T-helper 2 cell treated with Interferon-gamma antibody and Interleukin-4, amounts not matched to agents 100 ng/mL and 5 ng/mL, for 36 hours (primary cell): ENCODE data around the gene AGAP1. TPM values are rescaled to one million over a fixed set of nuclear protein-coding genes. Genes with fewer than 3 reads are reported as not detected.

Experiments
- intact Hi-C: fragments of 100-400 bp; cut with micrococcal nuclease; formaldehyde crosslinking; loops from one replicate; pipeline ENCODE4 v1.15.1; 2023
- total RNA-seq: library from RNA; stranded (reverse); gene quantifications from 2 replicates; pipeline ENCODE4 v1.2.3, GENCODE V29; 2022

The AGAP1 gene
- total RNA-seq, 1 donor from 2014 or later = 1.4 TPM

- intact Hi-C loops = no loop called here
Measured at GRCh38 chr2:235901243-235901642, 407.4 kb downstream of the AGAP1 start.

DNA sequence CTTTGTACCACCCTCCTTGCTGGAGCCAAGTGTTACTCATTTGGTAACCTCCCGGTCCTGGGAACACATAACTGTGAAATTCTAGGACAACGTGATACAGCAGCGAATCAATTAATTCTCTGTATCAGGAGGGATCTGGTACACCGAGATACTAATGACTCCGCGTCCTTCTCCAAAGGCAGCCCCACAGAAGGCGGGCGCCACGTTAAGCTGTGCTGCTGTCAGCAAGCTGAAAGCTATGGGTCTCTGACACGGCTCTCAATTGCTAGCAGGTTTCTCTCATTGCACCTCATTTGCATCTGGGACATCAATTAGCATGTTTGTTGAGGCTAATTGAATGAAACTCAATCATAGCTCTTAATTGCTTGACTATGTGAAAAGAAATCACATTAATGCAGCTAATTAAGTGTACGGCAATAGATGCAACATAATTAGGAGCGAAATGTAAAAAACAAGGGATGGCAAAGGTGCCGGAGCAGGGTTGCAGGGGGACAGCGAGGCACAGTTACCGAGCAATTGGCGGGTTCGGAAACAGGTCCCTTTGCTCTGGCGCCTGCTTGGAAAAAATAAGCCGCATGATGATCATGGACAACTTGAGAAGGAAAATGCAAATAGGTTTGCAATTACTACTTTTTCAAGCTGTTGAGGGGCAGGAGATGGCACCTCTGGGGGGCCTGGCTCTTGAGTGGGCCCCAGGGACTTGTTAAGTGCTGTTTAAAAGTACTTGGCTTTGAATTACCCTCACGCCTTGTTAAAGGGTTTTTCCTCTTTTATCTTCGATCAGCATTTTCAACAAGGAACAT lies 410.1 kb downstream of the AGAP1 start:
- intact Hi-C loops = no loop called here

- intact Hi-C loops = no loop called here
Measured at GRCh38 chr2:235904585-235904931, 410.7 kb downstream of the AGAP1 start.

GRCh38 chr2:235908826-235909225 lies 415.0 kb downstream of the AGAP1 start:
- intact Hi-C loops = no loop called here

DNA sequence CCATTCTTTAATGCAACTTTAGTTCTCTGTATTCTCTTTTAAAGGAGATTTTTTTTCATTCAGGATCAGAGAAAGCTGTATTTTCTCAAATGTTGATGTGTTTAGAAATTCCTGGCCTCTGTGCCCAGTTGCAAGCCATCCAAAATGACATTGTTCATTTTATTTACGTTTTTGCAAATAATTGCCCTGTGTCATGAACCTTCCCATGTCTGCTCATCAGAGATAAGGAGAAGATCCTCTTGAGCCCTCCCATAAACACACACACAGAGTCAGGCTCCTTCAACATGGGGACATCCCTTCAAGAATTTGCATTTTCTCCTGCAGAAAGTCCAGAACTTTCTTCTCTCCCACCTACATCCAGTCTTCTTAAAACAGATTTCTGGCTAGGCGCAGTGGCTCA lies 415.5 kb downstream of the AGAP1 start:
- intact Hi-C loops = no loop called here

DNA sequence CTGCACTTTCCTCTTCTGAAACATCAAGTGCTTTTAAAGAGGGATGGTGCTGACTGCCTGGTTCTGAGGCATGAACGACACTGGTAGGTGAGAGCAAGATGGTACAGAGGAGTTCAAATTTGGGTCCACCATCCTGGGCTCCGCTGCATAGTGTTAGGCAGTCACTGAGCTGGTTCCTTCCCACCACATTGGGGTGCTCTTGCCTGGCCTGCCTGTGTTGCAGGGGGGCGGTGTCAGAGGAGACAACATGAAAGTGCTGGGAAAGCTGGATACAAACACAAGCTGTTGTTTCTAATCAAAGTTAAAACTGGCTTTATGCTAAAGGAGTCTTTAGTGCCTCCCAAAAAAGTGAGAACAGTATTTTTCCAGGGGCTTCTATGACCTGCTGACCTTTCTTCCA lies 416.2 kb downstream of the AGAP1 start:
- intact Hi-C loops = no loop called here

DNA sequence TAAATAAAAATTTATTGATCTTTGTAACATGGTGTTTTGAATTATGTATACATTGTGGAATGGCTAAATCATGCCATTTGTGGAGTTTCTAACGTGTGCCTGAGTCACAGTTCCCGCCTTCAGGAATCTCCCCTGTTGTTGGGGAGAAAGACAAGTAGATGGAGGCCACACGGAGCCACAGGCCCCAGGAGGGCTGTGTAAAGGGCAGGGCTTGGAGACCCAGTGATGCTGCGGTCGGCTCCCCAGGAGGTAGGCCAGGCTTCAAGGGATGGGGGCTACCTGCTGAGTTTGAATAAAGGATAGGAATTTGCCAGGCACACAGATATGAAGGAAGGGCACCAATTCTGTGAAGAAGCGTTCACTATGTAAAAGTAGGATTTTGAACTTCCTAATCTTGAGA lies 417.3 kb downstream of the AGAP1 start:
- intact Hi-C loops = no loop called here

- intact Hi-C loops = no loop called here
Measured at GRCh38 chr2:235911633-235912233, 417.9 kb downstream of the AGAP1 start.

DNA sequence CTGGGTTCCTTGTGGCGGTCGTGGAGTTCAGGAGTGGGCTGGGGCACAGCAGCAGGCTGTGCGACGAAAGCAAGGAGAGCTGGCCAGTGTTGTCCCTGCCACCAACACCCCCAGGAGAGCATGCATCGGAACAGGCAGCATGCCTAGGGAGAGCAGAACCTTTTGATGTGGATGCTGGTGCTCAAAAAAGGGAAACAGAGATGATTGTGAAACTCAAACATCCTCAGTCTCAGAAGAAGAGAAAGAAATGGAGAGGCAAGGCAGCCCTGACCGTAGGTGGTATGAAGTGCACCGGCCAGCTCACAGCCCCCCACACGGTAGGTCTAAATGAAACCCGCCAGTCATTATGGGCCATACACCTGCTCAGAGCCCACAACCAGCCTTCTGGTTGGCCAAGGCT lies 420.9 kb downstream of the AGAP1 start:
- intact Hi-C loops = no loop called here

DNA sequence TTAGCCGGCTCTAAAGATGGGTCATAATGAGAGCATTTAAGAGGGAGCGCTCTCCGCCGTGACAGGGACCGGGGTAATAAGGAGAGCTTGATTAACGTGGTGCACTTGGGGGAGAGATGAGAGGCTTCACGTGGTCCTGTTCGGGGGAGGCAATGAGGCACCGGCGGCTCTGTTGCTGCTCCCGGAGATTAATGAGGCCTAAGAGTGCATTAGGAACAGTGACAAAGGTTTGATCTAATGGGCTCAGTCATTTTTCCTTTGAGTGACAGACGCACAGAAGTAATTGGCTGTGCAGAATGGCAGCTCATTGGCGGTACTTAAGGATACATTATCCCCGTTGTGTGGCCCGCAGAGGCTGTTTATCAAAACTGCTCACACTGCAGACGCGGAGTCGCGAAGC lies 423.7 kb downstream of the AGAP1 start:
- intact Hi-C loops = no loop called here

GRCh38 chr2:235918876-235919275 lies 425.0 kb downstream of the AGAP1 start:
- intact Hi-C loops = no loop called here

DNA sequence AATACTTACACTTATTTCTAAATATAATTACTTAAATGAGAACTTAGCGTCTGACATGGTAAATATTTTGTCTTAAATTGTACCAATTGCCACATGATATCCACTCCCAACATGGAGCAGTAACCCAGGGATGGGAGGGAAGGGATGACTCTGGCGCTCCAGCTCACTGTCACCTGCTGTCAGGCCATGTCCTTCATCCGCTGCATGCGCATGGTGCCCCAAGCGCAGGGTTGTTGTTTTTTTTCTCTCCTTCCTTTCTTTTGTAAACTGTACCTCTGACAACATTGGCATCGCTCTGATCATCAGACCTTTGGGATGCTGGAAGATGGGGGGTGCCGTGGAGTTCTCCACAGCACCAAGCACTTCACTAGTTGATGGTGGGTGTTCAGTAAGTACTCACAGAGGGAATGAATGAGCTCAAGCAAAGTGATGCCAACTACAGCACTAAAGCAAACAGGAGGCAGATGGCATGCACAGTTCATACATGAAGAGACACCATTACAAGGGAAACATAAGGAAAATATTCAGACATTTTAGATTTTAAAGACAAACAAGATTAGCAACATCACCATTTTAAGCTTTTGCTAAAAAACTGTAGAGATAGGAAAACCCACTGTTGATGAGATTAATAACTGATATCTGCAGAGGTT lies 426.5 kb downstream of the AGAP1 start:
- intact Hi-C loops = no loop called here

- intact Hi-C loops = no loop called here
Measured at GRCh38 chr2:235921508-235922191, 427.8 kb downstream of the AGAP1 start.

- intact Hi-C loops = no loop called here
Measured at GRCh38 chr2:235922839-235923238, 429.0 kb downstream of the AGAP1 start.

GRCh38 chr2:235923859-235924674 lies 430.2 kb downstream of the AGAP1 start:
- intact Hi-C loops = no loop called here

DNA sequence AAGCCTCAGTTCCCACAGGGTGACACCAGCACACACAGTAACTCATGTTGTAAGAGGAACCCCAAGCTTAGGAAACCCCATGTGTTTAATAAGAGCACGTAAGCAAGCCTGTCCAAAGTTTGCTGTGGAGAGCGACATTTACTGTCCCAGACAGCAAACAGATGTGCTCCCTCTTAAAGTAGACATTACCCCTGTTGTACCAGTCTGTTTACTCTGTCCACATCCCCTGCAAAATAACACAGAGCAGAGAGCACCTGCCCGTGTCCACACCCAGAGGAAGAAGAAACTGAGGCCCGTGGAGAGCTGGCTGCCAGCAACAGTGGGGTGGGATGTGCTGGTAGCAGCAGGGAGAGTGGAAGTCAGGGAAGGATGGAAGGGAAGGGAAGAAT lies 430.8 kb downstream of the AGAP1 start:
- intact Hi-C loops = no loop called here

GRCh38 chr2:235925250-235925919 lies 431.5 kb downstream of the AGAP1 start:
- intact Hi-C loops = no loop called here

DNA sequence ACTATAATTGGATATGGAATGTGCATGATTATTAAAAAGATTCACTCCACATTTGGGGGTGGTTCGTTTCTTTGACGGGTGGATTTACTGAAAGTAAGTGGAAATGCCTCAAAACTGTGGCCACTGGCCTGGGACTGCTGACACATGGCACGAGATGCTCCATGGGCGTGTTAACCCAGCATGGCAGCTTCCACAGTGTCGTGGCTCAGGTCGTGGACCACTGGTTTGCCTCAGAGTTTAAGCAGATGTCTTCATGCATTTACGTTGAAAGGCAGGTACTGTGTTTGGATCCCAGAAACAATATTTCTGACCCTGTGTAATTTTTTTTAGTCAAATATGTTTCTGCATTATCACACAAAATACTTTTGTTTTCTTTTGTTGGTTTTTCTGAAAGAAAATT lies 432.4 kb downstream of the AGAP1 start:
- intact Hi-C loops = no loop called here

DNA sequence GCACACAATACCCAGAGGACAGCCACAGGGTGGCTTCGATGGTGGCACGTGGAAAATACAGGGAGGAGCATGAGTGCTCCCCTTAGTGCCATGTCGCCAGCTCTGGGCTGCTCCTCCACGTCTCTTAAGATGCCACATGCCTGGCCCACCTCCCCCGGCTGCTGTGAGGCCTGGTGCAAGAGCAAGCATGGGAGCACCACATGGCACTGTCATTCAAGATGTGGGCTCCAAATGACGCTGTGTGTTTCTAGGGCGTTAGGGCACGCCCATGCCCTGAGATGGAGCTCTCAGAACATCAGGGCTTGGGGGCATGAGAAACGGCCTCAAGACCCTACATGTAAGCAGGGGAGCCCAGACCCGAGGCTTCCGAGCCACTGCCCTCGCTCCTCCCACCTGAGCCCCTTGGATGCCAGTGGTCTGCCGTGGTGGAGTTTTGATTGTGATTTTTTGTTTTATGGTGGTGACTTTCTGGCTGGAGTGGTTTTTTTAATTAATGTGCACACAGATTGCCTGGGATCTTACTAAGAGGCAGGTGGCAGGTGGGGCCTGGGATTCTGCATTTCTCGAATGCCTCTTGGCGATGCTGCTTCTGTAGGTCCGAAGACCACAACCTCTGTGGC lies 435.0 kb downstream of the AGAP1 start:
- intact Hi-C loops = no loop called here

DNA sequence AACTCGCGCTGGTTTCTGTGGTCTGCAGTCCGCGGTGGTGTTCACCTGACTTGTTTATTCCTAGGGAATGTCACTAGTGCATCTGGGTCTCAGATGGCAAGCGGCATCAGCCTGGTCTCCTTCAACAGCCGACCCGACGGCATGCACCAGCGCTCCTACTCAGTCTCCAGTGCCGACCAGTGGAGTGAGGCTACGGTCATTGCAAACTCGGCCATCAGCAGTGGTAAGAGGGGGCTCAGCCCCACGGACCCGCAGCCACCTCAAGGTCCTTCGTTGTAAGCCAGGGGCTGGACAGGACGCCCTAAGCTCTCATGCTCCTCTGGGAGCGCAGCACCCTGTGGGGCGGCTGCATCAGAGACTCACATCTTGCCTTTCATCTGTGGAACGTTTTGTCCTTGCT lies 436.9 kb downstream of the AGAP1 start:
- intact Hi-C loops = no loop called here
